GM18505 (cell line): ENCODE data around the gene CDH3.

Experiments
- ATAC-seq: cut with Tn5 transposase; IDR thresholded peaks from one replicate; pipeline ENCODE4 v1.9.1; 2021; ENCODE audit not compliant: unreplicated experiment
- POLR2A ChIP-seq: IDR thresholded peaks from 4 replicates; pipeline ENCODE4 v1.6.1; 2011; ENCODE audit warnings: borderline replicate concordance; ENCODE audit not compliant: insufficient read depth, insufficient read length; ENCODE audit errors: extremely low read depth

The CDH3 gene

GRCh38 chr16:68642047-68642435, 3.1 kb upstream of the CDH3 start:
- TF ChIP-seq POLR2A, result no peak
- ATAC-seq, result no peak

GRCh38 chr16:68642436-68643101, 2.5 kb upstream of the CDH3 start:
- TF ChIP-seq POLR2A, result no peak
- no peak for ATAC-seq

DNA sequence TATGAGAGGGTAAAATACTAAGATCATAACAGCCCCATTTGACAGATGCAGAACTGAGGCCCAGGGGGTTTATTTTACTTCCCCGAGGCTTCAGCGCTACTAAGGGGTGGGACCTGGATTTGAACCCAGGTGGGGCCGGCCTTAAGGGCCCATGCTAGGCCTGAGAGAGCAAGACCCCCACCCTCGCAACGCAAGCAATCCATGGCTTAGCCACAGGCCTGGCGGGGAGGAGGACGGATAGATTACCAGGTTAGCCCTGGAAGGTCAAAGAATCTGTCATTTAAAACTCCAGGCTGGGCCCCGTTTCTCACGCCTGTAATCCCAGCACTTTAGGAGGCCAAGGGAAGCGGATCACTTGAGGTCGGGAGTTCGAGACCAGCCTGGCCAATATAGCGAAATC, 1.9 kb upstream of the CDH3 start:
- ATAC-seq, result no peak

GRCh38 chr16:68643847-68644246, 1.3 kb upstream of the CDH3 start:
- no peak for TF ChIP-seq POLR2A
- no peak for ATAC-seq

More for the DNA sequence above, 1.9 kb upstream of the CDH3 start:
- no peak for TF ChIP-seq POLR2A

GRCh38 chr16:68644296-68644695, 814 bp upstream of the CDH3 start:
- no peak for ATAC-seq
- no peak for TF ChIP-seq POLR2A

DNA sequence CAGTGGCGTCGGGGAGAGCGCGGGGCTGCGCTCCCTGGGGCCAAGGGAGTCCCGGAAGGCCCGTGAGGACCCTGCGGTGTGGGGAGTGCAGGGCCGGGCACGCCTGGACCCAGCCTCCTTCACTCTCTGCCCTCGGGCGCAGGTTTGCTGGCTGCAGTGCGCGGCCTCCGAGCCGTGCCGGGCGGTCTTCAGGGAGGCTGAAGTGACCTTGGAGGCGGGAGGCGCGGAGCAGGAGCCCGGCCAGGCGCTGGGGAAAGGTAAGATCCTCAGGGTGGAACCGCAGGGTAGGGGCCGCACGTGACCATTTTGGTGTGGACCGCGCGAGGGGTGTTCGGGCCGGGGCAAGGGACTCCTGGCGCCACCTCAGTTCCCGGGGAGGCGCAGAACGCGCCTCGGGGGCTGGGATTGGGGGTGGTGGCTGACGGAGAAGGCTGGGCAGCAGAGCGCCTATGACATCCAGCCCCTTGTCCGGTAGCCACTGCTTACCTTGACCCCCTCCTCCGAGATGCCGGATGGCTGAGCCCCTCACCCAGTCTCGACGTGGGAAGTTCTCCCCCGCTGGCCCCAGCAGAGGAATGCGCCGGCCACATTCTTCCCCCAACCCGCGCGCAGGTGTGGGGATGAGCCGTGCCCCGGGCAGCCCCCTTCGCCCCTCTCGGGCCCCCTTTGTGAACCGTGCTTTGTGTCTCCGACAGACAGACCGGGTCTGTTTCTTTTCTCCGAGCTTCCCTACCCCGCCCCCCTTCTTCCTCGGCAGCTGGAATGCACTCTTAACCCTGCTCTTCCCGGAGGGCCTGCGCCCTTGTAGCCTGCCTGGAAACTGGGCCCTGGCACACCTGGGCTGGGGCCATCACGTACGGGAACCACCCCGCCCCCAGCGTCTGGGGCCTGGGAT, 631 bp downstream of the CDH3 start:
- no peak for TF ChIP-seq POLR2A
- no peak for ATAC-seq

DNA sequence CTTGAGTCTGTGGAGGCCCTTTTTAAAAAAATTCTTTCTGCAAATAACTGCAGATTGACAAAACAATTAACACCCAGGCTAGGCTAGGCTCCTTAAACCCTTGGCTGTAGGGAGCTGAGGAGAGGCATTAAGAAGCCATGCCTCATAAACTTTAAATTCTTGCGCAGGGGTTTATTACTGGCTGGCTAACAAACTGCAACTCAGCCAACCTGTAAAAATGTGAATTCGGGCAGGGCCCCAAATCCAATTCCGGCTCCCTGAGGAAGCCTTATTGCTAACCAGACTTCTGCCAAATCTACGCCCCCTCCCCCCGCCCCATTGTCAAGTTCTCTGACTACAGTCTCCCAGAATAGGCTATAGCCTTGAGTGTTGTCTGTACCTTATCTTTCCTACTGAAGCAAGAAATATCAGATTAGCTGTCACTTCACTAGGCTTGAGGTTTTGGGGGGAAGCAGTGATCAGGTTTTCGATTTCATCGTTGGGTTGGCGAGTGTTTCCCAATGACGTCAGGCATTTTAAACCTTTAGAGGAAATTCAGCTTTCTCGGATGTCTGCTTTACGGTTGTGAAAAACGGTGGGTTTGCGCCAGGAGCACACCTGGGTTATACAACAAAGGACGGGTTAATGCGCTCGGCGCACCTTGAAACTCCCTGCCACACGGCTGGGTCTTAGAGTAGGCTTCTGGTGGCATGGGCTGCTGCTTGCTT, 2.0 kb downstream of the CDH3 start:
- no peak for TF ChIP-seq POLR2A

GRCh38 chr16:68651136-68651535, 6.0 kb downstream of the CDH3 start:
- no peak for TF ChIP-seq POLR2A
- ATAC-seq, result no peak

More for the DNA sequence above, 2.0 kb downstream of the CDH3 start:
- ATAC-seq, result no peak

DNA sequence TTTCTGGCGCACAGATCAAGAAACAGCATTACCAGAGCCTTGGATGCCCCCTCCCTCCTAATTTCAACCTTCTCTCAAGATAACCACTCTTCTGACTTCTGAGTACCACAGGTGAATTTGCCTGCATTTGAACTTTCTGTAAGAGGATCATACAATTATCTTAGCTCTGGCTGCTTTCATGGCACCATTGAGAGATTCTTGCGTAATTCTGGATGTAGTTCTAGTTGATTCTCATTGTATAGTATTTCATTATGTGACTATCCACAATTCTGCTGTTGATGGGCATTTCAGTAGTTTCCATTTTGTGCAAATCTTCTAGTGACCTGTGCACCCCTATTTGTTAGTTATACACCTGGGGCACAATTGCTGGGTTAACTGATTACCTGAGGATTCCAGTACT, 7.5 kb downstream of the CDH3 start:
- TF ChIP-seq POLR2A, result no peak
- no peak for ATAC-seq

GRCh38 chr16:68655806-68656205, 10.7 kb downstream of the CDH3 start:
- no peak for TF ChIP-seq POLR2A
- no peak for ATAC-seq

GRCh38 chr16:68656751-68657150, 11.6 kb downstream of the CDH3 start:
- no peak for TF ChIP-seq POLR2A
- no peak for ATAC-seq

DNA sequence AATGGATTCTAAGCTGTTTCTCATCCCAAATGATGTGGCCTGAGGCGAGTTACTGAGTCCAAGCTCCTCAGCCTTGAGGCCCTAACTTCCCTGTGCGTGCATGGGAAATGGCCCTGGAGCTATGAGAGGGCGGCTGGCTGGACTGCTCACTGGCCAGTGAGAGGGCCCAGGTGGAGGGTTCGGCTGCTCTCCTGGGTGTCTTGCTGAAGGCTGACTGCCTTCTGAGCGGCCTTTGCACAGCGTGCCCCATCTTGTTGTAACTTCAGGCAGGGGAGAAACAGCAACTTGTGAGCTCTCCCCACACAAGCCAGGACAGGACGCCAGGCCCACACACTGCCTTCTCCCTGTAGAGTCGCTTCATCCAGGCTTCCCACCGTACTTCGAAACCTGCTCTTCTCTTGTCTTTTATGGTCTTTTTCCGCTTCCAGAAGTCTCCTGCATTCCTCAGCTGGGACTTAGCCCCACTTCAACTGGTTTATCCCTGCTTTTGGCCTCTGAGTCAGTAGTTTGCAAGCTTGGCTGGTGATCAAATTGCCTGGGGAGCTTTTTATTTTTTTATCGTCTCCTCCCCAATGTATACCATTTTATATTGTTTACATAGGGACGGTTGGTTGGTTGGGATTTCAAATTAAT, 13.3 kb downstream of the CDH3 start:
- TF ChIP-seq POLR2A, result no peak
- no peak for ATAC-seq

DNA sequence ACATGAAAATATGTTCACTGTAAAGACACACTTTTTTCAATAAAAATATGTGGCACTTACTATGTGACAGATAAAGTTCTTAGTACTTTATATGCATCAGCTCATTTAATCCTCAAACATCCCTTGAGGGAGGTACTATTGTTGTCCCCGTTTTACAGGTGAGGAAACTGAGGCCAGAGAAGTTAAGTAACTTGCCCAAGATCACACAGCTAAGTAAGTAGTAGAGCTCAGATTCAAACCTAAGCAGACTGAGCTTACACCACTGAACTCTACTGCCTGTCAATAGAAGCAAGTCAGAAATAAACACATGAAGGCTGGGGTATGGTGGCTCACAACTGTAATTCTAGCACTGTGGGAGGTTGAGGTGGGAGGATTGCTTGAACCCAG, 13.9 kb downstream of the CDH3 start:
- no peak for TF ChIP-seq POLR2A
- ATAC-seq, result no peak
